ENCODE results near the gene RRP15. TPM values are rescaled to one million over a fixed set of nuclear protein-coding genes. Genes with fewer than 3 reads are reported as not detected.

RRP15 gene
- total and polyA plus RNA-seq, 2 of the 8 experiments (the other 6 are each of a cell fraction or from before 2014, with no cell fraction given): 3.7 to 52.8 TPM

- H2BK20ac ChIP-seq (ENCODE audit: low read length): no peak overlapping the region
- no peak overlapping the region for H2BK15ac ChIP-seq (ENCODE audit: low read length)
- H4K91ac ChIP-seq (replicated peaks; ENCODE audit: insufficient read length, low read length): no peak overlapping the region
- H3K56ac ChIP-seq (replicated peaks; ENCODE audit: insufficient read length, low read depth, low read length): no peak overlapping the region
- H3K23me2 ChIP-seq (ENCODE audit: low read depth, low read length): no peaks in the 10 kb centered on the region
- H3K9me3 ChIP-seq (ENCODE audit: insufficient read depth in 2 of 2, low read depth in 1 of 2, low read length in 1 of 2): no peaks in the 10 kb centered on the region
- H4K8ac ChIP-seq (ENCODE audit: extremely low read depth, insufficient read depth, low read length): no peak overlapping the region
- H3K36me3 ChIP-seq (ENCODE audit: control insufficient read depth in 2 of 4, insufficient read depth in 4 of 4, low read length in 3 of 4): peaks cover 0 to 6% (median 2%) of the 10 kb centered on the region in 4 experiments; a peak in 2 of 8 replicates
- no peak overlapping the region for H3K9ac ChIP-seq (replicated peaks in 1 of 4; ENCODE audit: extremely low read depth in 1 of 4, low read depth in 3 of 4, low read length in 3 of 4)
- H2BK12ac ChIP-seq (ENCODE audit: low read depth, low read length): no peak overlapping the region
- TF ChIP-seq TAF1 (IDR thresholded peaks at IDR 0.05; ENCODE audit: low read depth, low read length): no peak
- TF ChIP-seq HDAC2 (IDR thresholded peaks at IDR 0.05; ENCODE audit: borderline replicate concordance in 1 of 2, low read depth in 2 of 2, low read length in 2 of 2): no peak
- no peak for TF ChIP-seq NRF1 (IDR thresholded peaks at IDR 0.05; ENCODE audit: low read depth, low read length)
- no peak for TF ChIP-seq ATF2 (IDR thresholded peaks at IDR 0.05; ENCODE audit: low read length)
- TF ChIP-seq HDAC6 (IDR thresholded peaks at IDR 0.05; ENCODE audit: low read depth, low read length): no peak
- no peak for TF ChIP-seq BRCA1 (IDR thresholded peaks at IDR 0.05; ENCODE audit: low read depth, low read length)
- TF ChIP-seq USF2 (IDR thresholded peaks at IDR 0.05; ENCODE audit: low read length): no peak
- TF ChIP-seq JUN (IDR thresholded peaks at IDR 0.05; ENCODE audit: low read depth, low read length): no peak
- H2AK5ac ChIP-seq (ENCODE audit: low read depth, low read length): no peak overlapping the region
- H3K4me2 ChIP-seq (ENCODE audit: insufficient read depth in 1 of 2, low read depth in 2 of 2, low read length in 2 of 2): no peak overlapping the region
- no peak overlapping the region for H3K27ac ChIP-seq (ENCODE audit: low read depth, low read length)
- H3K79me1 ChIP-seq (ENCODE audit: low read depth, low read length): no peaks in the 10 kb centered on the region
- no peak overlapping the region for H3K4ac ChIP-seq (replicated peaks; ENCODE audit: insufficient read length, low read depth, low read length)
- H4K5ac ChIP-seq (ENCODE audit: insufficient read length, low read depth, low read length): no peak overlapping the region
- no peaks in the 10 kb centered on the region for H4K20me1 ChIP-seq (replicated peaks in 1 of 2; ENCODE audit: control insufficient read depth in 1 of 2, insufficient read depth in 2 of 2, low read length in 2 of 2)
- FAIRE-seq (no peak), DNase-seq (ENCODE audit: low read depth in 1 of 2, low spot score in 2 of 2) (no peak)
- H3K79me2 ChIP-seq (ENCODE audit: control insufficient read depth in 1 of 2, insufficient read depth in 2 of 2, low read length in 2 of 2): peaks cover 0 to 4% of the 10 kb centered on the region in 2 experiments; a peak in 1 of 4 replicates
- H3K23ac ChIP-seq (ENCODE audit: insufficient read length): no peak overlapping the region
- no peak overlapping the region for H2BK120ac ChIP-seq (replicated peaks; ENCODE audit: low read depth, low read length)
- no peak overlapping the region for H2BK5ac ChIP-seq (ENCODE audit: low read depth, low read length)
- H3K27me3 ChIP-seq (replicated peaks in 1 of 4; ENCODE audit: control insufficient read depth in 3 of 4, extremely low read depth in 1 of 4, insufficient read depth in 3 of 4, low read length in 3 of 4): no peaks in the 10 kb centered on the region
- H3K14ac ChIP-seq (ENCODE audit: insufficient read length): no peak overlapping the region
- H3K18ac ChIP-seq (ENCODE audit: extremely low read depth, low read length): no peak overlapping the region
- H3K4me1 ChIP-seq (replicated peaks in 1 of 4; ENCODE audit: control insufficient read depth in 3 of 4, insufficient read depth in 4 of 4, low read length in 3 of 4): no peaks in the 10 kb centered on the region
- CTCF ChIA-PET (ENCODE audit: partially characterized antibody): interaction anchor here (1.2 kb wide), 1 partner anchor 985 kb away, joined by 3 read pairs; no protein-coding TSS in a partner anchor
- POLR2A ChIA-PET (ENCODE audit: partially characterized antibody): no interaction called here
- H2AFZ ChIP-seq (ENCODE audit: low read length): no peak overlapping the region
- H3K4me3 ChIP-seq (ENCODE audit: extremely low read depth in 1 of 4, insufficient read depth in 2 of 4, low read depth in 3 of 4, low read length in 4 of 4): no peak overlapping the region
These were observed 47.3 kb downstream of the RRP15 start for GRCh38 chr1:218332416-218332815.

Data from H1 (cell line).